Activated T-cell treated with anti-CD3 and anti-CD28 coated beads for 24 hours (primary cell): ENCODE measurements around the gene SPRING1.
A peak's percentile ranks its signal among the peaks of the same experiment; 100 is the strongest.

Experiments used
- DNase-seq: peaks from one replicate; pipeline ENCODE4 v3.0.0-alpha.2; 2020; ENCODE audit warnings: low read depth

SPRING1 gene

DNA sequence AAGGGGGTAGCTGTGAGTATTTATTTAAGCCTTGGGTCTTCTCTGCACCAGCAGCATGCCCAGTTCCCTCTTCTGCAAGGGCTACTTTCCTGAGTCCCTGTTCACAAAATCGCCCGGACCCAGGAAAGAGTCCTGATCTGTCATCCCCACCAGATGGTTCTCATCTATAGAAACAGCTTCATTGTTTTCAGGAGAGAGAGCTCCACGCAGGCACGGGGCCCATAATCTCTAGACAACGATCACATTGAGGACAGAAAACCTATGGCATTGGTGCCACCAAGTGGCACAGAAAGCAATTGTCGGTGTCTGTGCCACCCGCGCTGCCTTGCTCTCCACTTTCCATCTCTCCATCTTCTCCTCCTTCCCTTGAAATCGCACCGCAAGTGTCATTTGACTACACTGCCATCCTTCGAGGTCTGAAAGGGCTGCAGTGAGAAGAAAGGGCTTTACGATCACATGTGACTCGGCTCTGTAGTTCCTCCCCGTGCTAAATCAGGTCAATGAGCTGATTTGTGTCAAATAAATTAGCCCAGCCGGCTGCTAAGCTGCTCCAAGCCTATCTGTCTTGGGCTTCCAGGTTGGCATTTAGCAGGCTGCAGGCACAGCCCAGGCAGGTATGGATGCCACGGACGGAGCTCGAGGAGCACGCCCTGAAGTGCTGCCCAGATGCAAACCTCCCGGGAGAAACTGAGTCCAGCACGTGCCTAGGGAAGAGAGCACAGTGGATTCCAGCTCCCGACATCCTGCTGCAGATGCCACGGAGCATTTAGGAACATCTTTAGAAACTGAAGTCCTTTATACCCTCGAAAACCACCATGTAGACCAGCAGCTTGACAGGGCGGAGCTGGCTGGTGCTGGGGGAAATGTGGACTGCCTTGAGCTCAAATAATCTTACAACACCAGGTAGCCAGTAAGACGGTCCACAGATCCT is 28.8 kb downstream of the SPRING1 start:
- peak; percentile 22 for DNase-seq

DNA sequence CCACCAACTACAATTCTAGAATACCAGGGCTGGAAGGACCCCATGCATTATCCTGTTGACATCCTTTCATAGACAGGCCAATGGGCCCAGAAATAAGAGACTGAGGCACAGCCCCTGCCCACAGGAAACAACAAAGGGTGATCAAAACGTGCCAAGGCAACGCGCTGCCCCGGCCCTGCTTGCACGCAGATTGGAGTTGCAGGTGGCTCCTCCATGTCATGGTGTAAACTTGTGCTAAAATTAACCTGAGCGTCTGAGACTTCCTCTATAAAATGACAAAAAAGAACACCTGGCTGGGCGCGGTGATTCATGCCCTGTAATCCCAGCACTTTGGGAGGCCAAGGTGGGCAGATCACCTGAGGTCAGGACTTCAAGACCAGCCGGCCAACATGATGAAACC is 30.1 kb downstream of the SPRING1 start:
- DNase-seq: no peak

DNA sequence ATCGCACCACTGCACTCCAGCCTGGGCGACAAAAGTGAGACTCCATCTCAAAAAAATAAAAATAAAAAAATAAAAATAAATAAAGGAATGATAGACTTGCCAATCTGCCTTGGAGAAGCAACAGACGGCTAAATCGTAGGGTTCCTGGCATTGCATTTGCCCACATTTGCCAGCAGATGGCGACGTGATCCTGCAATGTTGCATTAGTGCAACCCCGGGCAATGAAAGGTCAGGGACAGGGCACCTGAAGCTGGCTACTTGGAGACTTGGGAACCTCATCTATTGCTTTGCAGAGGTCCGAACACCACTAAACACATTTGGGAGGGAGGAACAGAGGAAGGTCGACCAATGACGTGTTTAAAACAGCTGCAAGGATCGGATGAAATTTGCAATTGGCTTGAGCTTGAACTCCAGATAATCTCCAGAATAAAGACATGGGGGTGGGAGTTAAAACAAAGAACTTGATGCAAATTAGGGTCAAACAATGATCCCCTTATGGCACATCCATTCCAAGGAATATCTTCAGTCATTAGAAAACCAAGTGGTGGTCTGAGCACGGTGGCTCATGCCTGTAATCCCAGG is 34.6 kb downstream of the SPRING1 start:
- DNase-seq: peak; percentile 54

DNA sequence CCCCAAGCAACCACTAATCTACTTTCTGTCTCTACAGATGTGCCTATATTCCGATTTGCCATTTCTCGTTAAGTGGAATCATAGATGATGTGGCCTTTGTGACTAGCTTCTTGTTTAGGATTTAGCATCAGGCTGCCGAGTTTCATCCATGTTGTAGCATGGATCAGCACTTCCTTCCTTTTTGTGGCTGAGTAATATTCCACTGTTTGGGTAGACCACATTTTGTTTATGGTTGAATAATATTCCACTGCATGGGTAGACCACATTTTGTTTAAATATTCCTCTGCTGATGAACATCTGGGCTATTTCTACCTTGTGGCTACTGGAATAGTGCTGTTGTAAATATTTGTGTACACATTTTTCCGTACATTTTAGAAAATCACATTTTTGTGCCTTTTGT is 36.4 kb downstream of the SPRING1 start:
- DNase-seq: no peak

DNA sequence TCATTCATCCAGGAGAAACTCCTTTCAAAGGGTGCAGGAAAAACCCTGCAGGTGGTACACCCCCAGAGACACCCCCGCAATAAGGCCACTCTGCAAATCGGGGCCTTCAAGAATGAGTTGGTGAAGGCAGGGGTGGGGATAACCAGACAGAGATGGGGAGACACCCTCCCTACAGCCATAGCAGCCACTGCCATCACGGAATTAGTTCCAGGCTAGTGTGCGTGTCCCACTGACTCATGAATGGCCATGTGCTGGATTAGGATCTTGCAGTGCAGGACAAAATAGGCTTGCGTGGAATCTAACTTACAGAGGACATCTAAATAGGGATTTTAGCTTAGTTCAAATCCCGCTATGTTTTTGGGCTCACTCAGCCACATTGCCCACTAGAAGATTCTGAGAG is 37.8 kb downstream of the SPRING1 start:
- no peak for DNase-seq

DNA sequence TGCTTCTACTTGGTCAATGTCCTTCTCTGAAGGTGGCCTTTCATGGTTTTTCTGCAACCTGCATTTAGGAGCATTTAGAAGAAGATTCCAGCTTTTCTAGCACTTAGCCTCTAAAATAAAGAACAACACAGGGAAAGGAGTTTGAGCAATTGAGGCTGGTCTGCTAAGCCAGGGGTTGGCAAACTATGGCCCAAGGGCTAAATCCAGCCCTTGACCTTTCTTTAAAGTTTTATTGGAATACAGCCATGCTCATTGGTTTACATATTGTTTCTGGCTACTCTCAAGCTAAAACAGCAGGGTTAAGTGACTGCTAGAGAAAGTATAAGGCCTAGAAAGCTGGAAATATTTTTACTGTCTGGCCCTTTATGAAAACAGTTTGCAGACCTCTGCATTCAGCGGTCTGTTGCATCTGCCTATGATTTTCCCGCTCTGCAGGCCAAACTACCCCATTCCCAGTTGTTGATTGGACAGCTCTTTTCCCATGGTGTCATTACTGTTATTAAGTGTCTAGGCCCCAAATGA is 39.3 kb downstream of the SPRING1 start:
- DNase-seq: no peak

DNA sequence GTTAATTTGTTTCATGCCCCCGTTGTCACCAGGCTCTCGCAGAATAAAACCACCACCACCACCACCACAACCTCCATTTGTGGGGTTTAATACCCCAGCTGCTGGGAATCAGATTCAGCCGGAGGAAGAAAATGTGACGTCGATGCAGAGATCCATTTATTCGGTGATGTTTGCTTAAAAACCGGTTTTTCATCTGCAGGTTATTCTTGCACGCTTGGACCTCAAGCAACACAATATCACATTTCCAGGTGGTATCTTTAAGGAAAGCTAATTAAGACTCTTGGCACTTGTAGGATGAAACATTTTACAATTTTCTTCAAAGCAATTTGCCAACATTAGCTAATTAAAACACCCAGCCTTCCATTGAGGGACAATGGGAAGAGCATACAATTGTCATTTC is 39.8 kb downstream of the SPRING1 start:
- no peak for DNase-seq

DNA sequence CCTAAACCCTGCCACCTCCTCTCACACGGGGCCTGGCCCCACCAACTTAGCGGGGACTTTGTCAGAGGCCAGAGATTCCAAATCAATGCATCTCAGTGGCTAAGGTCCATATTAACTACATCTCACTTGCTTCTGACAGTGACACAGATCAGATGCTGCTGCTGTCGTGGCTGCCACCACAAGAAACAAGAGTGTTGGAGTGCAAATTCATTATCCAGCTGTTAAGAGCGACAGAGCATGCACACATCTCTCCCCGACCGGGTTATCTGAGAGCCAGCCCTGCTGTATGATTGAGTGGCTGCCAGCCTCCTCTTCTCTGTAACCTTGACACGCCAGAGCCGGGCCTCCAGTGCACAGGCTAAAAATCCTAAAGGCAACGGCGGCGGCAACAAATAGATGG is 40.2 kb downstream of the SPRING1 start:
- no peak for DNase-seq

DNA sequence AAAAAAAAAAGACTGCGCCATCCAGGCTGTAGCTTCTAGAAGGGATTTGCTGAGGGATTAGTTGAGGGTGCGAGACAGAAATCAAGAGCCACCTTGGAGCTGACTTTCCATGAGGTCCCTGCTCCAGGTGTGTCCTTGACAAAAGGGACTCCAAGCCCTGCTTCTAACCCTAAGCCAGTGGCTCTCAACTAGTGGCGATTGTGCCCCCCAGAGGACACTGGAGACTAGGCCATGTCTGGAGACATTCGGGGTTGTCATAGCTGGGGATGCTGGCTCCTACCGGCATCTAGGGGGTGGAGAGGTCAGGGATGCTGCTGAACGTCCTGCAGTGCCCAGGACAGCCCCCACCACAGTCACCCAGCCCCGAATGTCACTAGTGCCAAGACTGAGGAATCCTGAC is 40.6 kb downstream of the SPRING1 start:
- no peak for DNase-seq

DNA sequence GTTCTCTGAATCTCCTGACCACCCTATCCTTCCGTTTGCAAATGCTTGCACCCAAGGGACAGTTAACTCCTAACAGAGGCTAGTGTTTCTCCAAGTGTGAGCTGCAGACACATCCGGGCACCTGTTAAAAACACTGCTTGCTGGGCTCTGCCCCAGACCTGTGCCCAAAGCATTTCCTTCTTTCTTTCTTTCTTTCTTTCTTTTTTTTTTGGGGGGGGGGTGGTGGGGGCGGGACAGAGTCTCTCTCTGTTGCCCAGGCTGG is 42.5 kb downstream of the SPRING1 start:
- no peak for DNase-seq

DNA sequence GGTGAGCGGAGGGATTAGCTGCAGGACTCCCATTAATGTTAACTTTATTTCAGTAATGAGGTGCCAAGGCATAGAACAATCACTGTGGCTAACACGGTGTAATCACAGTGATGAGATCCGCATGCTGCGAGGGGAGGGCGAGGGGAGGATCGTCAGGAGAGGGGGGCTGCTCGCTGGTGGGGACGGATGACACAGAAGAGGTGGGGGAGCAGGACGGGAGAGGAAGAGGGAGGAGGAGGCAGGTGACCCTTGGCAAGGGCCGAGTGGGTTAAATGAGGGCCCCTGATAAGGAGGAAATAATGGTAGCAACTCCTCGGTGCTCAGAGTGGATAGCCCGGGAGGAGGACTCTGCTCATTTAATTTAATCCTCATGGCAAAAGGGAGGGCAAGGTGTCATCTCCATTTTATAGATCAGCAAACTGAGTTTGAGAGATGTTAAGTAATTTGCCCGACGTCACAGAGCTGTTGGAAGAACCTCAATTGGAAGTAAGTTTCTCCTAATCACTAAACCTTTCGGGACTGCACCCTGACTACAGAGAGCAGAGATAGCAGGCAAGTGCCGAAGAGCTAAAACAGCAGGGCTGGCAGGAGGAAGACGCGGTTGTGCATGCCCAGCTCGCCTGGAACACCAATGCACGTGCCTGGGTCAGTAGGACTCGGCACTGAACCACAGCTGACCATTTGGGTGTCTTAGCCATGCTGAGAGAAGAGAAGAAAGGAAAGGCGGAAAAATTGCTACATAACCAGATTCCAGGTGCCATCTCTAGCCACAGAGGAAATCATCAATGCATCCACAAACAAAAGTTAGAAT is 43.0 kb downstream of the SPRING1 start:
- DNase-seq: no peak

DNA sequence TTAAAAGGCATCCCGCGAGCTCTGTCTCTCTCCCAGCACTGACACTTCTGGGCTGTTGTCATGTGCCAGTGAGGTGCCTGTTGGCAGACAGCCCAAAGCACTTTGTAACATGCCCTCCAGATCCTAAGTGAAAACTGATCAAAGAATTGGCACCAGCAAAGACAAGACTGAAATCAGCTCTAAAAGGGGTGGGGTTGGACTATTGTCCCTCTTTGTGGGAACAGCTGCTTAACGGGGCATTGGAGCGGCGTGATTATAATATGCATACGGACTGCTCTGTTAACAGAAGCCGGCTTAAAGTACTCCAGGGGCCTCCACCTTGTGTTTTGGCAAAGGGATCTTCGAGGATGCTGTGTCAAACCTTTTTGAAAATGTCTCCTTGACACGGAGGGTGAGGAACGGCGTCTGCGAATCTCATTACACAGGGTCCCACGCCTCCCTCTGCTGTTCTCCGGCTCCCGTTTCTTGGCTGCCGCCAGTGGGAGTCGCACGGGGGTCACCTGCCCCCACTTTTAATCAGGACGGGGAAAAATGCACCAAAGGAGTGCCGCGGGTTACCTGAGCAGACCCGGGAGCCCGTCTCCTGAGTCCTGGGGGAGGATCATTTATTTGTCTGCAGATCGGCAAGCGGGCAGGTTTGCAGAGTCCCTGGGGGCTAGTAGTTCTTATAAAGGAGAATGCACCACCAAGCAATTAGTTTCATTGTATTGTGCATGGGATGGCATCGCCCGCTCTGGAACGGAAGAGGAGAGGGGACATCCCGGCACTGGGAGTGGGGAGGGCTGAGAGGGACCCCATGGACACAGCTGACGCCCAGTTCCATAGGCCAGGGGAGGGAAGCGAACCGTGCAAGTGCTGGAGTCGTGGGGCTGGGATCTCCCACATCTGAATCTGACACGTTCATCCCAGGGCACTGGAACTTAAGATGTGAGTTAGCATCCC is 44.3 kb downstream of the SPRING1 start:
- no peak for DNase-seq

DNA sequence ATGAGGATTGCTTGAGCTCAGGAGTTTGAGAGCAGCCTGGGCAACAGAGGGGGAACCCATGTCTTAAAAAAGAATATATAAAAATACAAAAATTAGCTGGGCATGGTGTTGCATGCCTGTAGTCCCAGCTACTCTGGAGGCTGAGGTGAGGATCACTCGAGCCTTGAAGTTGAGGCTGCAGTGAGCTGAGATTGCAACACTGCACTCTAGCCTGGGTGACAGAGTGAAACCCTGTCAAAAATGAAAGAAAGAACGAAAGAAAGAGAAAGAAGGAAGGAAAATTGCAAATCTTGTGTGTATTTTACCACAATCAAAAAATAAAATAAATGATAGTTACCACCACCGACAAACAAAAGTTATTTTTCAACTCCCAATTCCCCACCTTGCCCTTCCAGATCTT is 45.3 kb downstream of the SPRING1 start:
- no peak for DNase-seq

DNA sequence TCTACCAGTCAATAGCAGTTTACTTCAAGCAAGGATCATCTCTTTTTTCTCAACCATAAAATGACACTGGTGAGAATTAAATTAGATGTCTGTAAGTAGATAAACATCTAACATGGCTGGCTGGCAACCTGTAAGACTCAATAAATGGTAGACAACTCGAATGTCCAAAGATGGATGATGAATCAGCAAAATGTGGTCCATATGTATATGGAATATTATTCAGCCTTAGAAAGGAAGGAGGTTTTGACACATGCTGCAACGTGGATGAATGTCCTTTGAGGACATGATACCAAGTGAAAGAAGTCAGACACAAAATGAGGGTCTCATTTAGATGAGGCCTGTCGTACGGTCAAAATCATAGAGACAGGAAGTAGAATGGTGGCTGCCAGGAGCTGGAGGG is 46.2 kb downstream of the SPRING1 start:
- no peak for DNase-seq

DNA sequence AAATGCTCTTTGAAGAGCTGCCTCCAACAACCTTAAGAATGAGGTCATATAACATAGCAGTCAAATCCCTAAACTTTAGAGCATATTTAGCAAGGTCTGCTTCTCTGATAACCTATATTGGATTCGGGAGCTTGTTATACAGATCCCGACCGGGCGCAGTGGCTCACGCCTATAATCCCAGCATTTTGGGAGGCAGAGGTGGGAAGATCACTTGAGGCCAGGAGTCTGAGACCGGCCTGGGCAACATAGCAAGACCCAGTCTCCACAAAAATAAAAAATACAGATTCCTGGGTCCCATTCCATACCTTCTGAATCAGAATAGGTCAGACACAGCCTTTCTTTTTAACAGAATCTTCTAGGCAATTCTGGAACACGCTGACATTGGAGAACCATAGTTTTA is 46.7 kb downstream of the SPRING1 start:
- DNase-seq: no peak

DNA sequence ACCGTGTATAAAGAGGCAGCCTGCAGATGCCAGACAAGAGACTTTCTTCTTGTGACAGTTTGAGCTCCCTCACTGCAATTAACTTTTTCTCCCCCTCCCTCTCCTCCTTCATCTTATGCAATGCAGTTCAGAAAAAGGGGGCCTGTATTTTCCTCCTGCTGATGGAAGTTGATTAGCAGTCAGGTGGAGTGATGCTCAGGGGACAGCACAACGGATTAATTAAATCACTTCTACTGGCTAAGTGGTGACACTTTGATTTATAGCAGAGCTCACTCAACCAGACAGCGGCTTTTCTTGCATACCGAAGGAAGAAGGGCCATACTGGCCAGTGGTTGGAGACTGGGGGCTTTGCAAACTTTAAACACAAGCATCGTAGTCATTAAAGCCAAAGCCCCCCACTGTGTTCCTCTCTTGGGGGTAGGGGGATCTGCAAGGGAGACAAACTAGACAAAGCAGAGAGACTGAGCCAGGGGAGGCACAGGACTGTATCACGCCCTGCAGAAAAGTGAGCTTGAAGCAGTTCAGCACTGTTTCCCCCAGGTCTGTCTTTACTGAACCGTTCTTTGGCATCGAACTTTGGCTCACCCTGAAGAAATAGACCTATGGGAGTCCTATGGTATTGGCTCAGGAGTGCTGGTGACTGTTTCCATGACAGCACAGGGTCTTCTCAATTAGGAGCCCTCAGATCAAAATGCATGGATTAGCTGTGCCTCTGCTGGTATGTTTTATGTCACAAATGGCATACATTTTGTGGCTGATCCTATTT is 47.7 kb downstream of the SPRING1 start:
- DNase-seq: no peak

DNA sequence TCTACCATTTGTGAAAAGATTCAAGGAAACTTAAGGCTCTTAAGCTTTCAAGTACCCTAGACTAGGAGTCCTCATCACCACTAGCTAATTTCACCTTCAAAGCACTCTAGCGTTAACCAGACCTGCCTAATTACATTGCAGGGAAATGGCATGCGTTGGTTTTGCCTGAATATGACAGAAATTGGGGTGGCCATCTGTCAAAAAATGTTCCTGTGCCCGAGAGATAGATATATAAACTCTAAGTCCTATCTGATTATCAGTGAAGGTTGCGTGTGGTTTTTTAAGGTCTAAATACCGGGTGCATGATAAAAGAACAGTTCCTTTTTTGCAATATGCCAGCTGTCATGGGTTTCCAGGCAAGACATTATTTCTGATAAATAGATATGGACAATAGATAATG is 48.3 kb downstream of the SPRING1 start:
- DNase-seq: no peak
